Measurements from ENCODE around the gene AQP12B.

GRCh38 chr2:240655931-240656886, 26.5 kb downstream of the AQP12B start:
- TF ChIP-seq CTCF (IDR thresholded peaks at IDR 0.05) (no peak), RAD21 (IDR thresholded peaks at IDR 0.05; ENCODE audit: low read length) (no peak), IRF3 (IDR thresholded peaks at IDR 0.05; ENCODE audit: low read depth, low read length) (no peak), EZH2phosphoT487 (IDR thresholded peaks at IDR 0.05; ENCODE audit: borderline replicate concordance, low read depth) (no peak), TCF12 (IDR thresholded peaks at IDR 0.05) (no peak), MXI1 (IDR thresholded peaks at IDR 0.05; ENCODE audit: low read depth, low read length) (no peak), USF1 (IDR thresholded peaks at IDR 0.05; ENCODE audit: borderline replicate concordance, low read depth) (no peak), ZBTB33 (IDR thresholded peaks at IDR 0.05; ENCODE audit: borderline replicate concordance, low read depth) (no peak)

All from SK-N-SH (cell line).